ENCODE data around the gene METTL3.

METTL3 gene

DNA sequence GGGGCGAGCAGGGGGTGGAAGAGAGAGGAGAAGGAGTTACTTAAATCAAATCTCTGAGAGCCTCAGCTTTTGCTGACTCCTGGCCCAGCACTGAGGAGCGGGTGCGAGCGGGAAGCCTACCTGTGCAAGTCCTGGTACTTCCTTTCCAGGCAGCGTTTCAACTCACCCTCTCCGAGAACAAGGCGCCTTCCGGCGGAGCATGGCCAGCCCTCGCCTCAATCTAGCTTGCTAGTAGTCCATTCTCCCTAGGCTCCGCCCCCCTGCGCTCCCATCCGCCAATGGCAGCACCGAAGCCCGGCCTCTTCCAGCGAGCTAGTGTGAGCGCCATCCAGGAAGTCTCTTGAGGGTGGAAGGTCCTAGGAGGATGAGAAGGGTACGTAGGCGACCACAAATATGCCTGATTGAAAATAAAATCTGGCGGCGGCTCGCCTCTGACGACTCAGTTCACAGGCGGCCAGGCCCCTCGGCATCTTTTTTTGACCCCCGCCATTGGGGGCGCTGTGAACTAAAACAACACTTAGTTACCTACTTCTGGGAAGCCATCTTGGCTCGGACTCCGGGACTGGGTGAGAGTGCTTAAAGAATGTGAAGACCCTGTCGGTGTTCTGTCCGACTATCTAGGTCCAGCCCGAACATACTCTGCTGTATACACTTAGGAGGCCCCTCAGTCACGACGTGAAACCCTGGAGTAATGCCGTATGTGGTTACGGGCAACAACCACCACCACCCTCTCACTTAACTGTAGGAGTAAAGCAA is 55.0 kb downstream of the METTL3 start, which contains the start of gene CHD8:
Gene CHD8, minus strand, starts transcription at position 212 of the 756 bp plus-strand sequence. CDS start 24,480 bp downstream, outside the sequence.
- Histone ChIP-seq H3K79me1 (ENCODE audit: low read length) (peaks cover 6% of the 10 kb centered on the region), H4K91ac (ENCODE audit: low read depth, low read length) (peak within 1 kb of the TSS; percentile 83), H3K23ac (ENCODE audit: low read length) (no peak within 1 kb of the TSS), H3K27ac (ENCODE audit: low read depth, low read length) (peak within 1 kb of the TSS; percentile 81), H3K4ac (ENCODE audit: low read depth, low read length) (peak within 1 kb of the TSS; percentile 30), H3K9ac (ENCODE audit: low read length) (peak within 1 kb of the TSS; percentile 73), H3K79me2 (ENCODE audit: control insufficient read depth, insufficient read depth, low read length, poor library complexity) (peaks cover 15% of the 10 kb centered on the region), H2BK5ac (ENCODE audit: low read depth, low read length, poor library complexity) (peak within 1 kb of the TSS; percentile 66), H2BK120ac (ENCODE audit: insufficient read depth, low read length, poor library complexity) (peak within 1 kb of the TSS; percentile 41), H3K9me3 (ENCODE audit: insufficient read depth, low read depth, low read length) (no peaks in the 10 kb centered on the region), H3K4me1 (ENCODE audit: control insufficient read depth in 1 of 2, insufficient read depth in 2 of 2, low read length in 2 of 2) (peaks cover 4 to 7% of the 10 kb centered on the region in 2 experiments), H3K18ac (ENCODE audit: low read length) (peak within 1 kb of the TSS; percentile 74), H2BK12ac (ENCODE audit: low read length) (no peak within 1 kb of the TSS), H3K4me2 (ENCODE audit: low read length) (peak within 1 kb of the TSS; percentile 83), H3K36me3 (ENCODE audit: control insufficient read depth in 1 of 2, insufficient read depth in 2 of 2, low read length in 2 of 2) (peaks cover 3 to 6% of the 10 kb centered on the region in 2 experiments), H3K14ac (ENCODE audit: low read length) (peak within 1 kb of the TSS; percentile 82), H2AK5ac (ENCODE audit: low read length) (no peak within 1 kb of the TSS), H2AFZ (ENCODE audit: insufficient read depth, low read length, poor library complexity) (peak within 1 kb of the TSS; percentile 61), H3K27me3 (ENCODE audit: insufficient read depth, low read length) (no peaks in the 10 kb centered on the region), H3K4me3 (ENCODE audit: low read depth, low read length) (peak within 1 kb of the TSS; percentile 83), H4K8ac (ENCODE audit: low read depth, low read length) (peak within 1 kb of the TSS; percentile 91), H4K12ac (ENCODE audit: low read depth, low read length) (peak within 1 kb of the TSS; percentile 49)
- no CpG with 5 or more reads among the region's 36 CpGs for WGBS (ENCODE audit: extremely low coverage, insufficient coverage, insufficient read length)
- peak; percentile 100 for DNase-seq

DNA sequence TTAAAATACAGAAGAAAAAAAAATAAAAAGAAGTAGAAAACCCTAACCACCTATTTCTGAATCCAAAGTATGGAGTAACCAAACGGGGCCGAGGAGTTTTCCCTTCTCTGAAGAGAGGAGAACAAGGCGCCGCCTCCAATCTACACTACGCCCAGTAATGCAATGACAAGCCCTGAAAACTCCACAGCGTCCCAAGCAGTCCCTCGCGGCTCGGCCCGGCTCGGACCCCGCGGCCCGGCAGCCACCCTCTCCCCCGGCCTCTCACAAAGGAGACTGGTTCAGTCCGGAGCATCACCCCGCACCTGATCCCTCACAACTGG is 55.6 kb downstream of the METTL3 start:
- Histone ChIP-seq H3K27me3 (ENCODE audit: insufficient read depth, low read length) (no peaks in the 10 kb centered on the region), H3K36me3 (ENCODE audit: control insufficient read depth in 1 of 2, insufficient read depth in 2 of 2, low read length in 2 of 2) (peaks cover under 1 to 3% of the 10 kb centered on the region in 2 experiments), H3K9me3 (ENCODE audit: insufficient read depth, low read depth, low read length) (no peaks in the 10 kb centered on the region), H2BK120ac (ENCODE audit: insufficient read depth, low read length, poor library complexity) (peak overlapping the region; percentile 41), H2AK5ac (ENCODE audit: low read length) (no peak overlapping the region), H3K79me1 (ENCODE audit: low read length) (peaks cover 6% of the 10 kb centered on the region), H3K23ac (ENCODE audit: low read length) (no peak overlapping the region), H2BK5ac (ENCODE audit: low read depth, low read length, poor library complexity) (peak overlapping the region; percentile 4), H3K4me3 (ENCODE audit: low read depth, low read length) (peak overlapping the region; percentile 83), H4K12ac (ENCODE audit: low read depth, low read length) (peak overlapping the region; percentile 6), H3K79me2 (ENCODE audit: control insufficient read depth, insufficient read depth, low read length, poor library complexity) (peaks cover 15% of the 10 kb centered on the region), H3K14ac (ENCODE audit: low read length) (peak overlapping the region; percentile 45), H3K4me1 (ENCODE audit: control insufficient read depth in 1 of 2, insufficient read depth in 2 of 2, low read length in 2 of 2) (peaks cover 4 to 7% of the 10 kb centered on the region in 2 experiments), H3K18ac (ENCODE audit: low read length) (peak overlapping the region; percentile 48), H4K8ac (ENCODE audit: low read depth, low read length) (peak overlapping the region; percentile 90), H3K4ac (ENCODE audit: low read depth, low read length) (peak overlapping the region; percentile 18), H4K91ac (ENCODE audit: low read depth, low read length) (peak overlapping the region; percentile 83), H3K4me2 (ENCODE audit: low read length) (peak overlapping the region; percentile 83), H3K9ac (ENCODE audit: low read length) (peak overlapping the region; percentile 73), H3K27ac (ENCODE audit: low read depth, low read length) (peak overlapping the region; percentile 79), H2BK12ac (ENCODE audit: low read length) (no peak overlapping the region), H2AFZ (ENCODE audit: insufficient read depth, low read length, poor library complexity) (peak overlapping the region; percentile 32)
- peak; percentile 9 to 48 for DNase-seq
- WGBS (ENCODE audit: extremely low coverage, insufficient coverage, insufficient read length) = no CpG with 5 or more reads among the region's 17 CpGs

DNA sequence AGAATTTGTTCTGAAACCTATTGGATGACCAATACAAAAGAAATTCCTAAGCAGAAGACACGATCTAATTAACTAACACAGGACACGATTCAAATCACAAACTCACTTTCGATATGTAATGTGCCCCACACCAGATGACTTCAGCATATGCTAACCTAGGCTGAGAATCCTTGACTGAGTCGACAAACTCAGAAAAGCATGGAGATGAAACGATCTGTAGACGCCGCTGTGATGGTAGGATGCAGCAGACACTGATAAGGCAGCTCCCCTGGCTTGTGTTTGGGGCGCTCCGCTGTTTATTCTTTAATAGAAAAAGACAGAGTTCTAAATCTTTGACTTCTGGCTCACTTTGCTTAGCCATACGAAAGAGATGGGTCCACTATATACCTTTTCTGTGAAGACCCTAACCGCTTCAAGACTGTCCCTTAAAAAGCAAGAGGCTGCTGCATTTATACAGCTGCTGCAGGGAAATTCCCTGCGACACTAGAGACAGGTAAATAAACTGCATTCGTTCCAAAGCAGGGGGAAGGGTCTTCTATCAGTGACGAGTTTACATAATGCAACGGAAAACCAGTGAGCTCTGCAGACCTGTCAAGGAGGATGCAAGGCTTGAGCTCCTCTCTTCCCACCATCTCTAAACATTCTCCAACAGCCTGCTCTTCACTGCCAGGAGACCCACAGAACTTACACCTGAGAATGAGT is 56.1 kb downstream of the METTL3 start:
- Histone ChIP-seq H3K4me3 (ENCODE audit: low read depth, low read length) (peak overlapping the region; percentile 52), H3K18ac (ENCODE audit: low read length) (no peak overlapping the region), H3K36me3 (ENCODE audit: control insufficient read depth in 1 of 2, insufficient read depth in 2 of 2, low read length in 2 of 2) (peaks cover 0 to 3% of the 10 kb centered on the region in 2 experiments), H3K4me2 (ENCODE audit: low read length) (peak overlapping the region; percentile 83), H2BK5ac (ENCODE audit: low read depth, low read length, poor library complexity) (no peak overlapping the region), H4K12ac (ENCODE audit: low read depth, low read length) (no peak overlapping the region), H3K9me3 (ENCODE audit: insufficient read depth, low read depth, low read length) (no peaks in the 10 kb centered on the region), H2BK120ac (ENCODE audit: insufficient read depth, low read length, poor library complexity) (no peak overlapping the region), H4K8ac (ENCODE audit: low read depth, low read length) (no peak overlapping the region), H3K4ac (ENCODE audit: low read depth, low read length) (peak overlapping the region; percentile 29), H3K23ac (ENCODE audit: low read length) (no peak overlapping the region), H2AFZ (ENCODE audit: insufficient read depth, low read length, poor library complexity) (no peak overlapping the region), H3K79me2 (ENCODE audit: control insufficient read depth, insufficient read depth, low read length, poor library complexity) (peaks cover 15% of the 10 kb centered on the region), H3K27ac (ENCODE audit: low read depth, low read length) (no peak overlapping the region), H3K79me1 (ENCODE audit: low read length) (peaks cover 6% of the 10 kb centered on the region), H3K27me3 (ENCODE audit: insufficient read depth, low read length) (no peaks in the 10 kb centered on the region), H3K14ac (ENCODE audit: low read length) (no peak overlapping the region), H4K91ac (ENCODE audit: low read depth, low read length) (no peak overlapping the region), H3K4me1 (ENCODE audit: control insufficient read depth in 1 of 2, insufficient read depth in 2 of 2, low read length in 2 of 2) (peaks cover 4 to 7% of the 10 kb centered on the region in 2 experiments), H2BK12ac (ENCODE audit: low read length) (no peak overlapping the region), H2AK5ac (ENCODE audit: low read length) (no peak overlapping the region), H3K9ac (ENCODE audit: low read length) (peak overlapping the region; percentile 6)
- peak in 1 of 2 donors; percentile 12 for DNase-seq
- WGBS (ENCODE audit: extremely low coverage, insufficient coverage, insufficient read length) = no CpG with 5 or more reads among the region's 15 CpGs

DNA sequence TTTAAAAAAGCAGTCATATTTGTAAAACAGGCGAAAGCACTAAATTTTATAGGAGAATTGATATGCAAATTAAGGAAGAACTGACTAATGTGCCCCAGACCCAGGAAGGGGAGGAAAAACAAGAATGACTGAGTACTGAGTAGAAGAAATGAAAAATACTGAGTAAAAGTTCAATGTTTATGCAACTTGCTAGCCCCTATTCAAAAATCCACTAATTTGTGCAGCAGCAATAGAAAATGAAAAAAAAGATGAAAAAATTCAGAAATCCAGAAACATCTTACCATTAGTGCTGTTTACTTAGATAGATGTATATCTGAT is 61.3 kb downstream of the METTL3 start:
- H4K91ac ChIP-seq (ENCODE audit: low read depth, low read length) = no peak overlapping the region
- H3K27me3 ChIP-seq (ENCODE audit: insufficient read depth, low read length) = no peaks in the 10 kb centered on the region
- no peak overlapping the region for H3K18ac ChIP-seq (ENCODE audit: low read length)
- H3K9ac ChIP-seq (ENCODE audit: low read length) = no peak overlapping the region
- no peak overlapping the region for H4K12ac ChIP-seq (ENCODE audit: low read depth, low read length)
- H3K14ac ChIP-seq (ENCODE audit: low read length) = no peak overlapping the region
- no peak overlapping the region for H3K4ac ChIP-seq (ENCODE audit: low read depth, low read length)
- no peak overlapping the region for H2AFZ ChIP-seq (ENCODE audit: insufficient read depth, low read length, poor library complexity)
- H3K79me1 ChIP-seq (ENCODE audit: low read length) = no peaks in the 10 kb centered on the region
- H3K4me1 ChIP-seq (ENCODE audit: control insufficient read depth in 1 of 2, insufficient read depth in 2 of 2, low read length in 2 of 2) = peaks cover 3 to 4% of the 10 kb centered on the region in 2 experiments
- H3K27ac ChIP-seq (ENCODE audit: low read depth, low read length) = no peak overlapping the region
- no peak overlapping the region for H3K4me3 ChIP-seq (ENCODE audit: low read depth, low read length)
- H4K8ac ChIP-seq (ENCODE audit: low read depth, low read length) = no peak overlapping the region
- no peak overlapping the region for H3K23ac ChIP-seq (ENCODE audit: low read length)
- H2BK120ac ChIP-seq (ENCODE audit: insufficient read depth, low read length, poor library complexity) = no peak overlapping the region
- peaks cover 0 to 3% of the 10 kb centered on the region in 2 experiments for H3K36me3 ChIP-seq (ENCODE audit: control insufficient read depth in 1 of 2, insufficient read depth in 2 of 2, low read length in 2 of 2)
- H3K4me2 ChIP-seq (ENCODE audit: low read length) = no peak overlapping the region
- WGBS (ENCODE audit: extremely low coverage, insufficient coverage, insufficient read length) = no CpG with 5 or more reads among the region's 1 CpG
- H2BK12ac ChIP-seq (ENCODE audit: low read length) = no peak overlapping the region
- no peak overlapping the region for H2BK5ac ChIP-seq (ENCODE audit: low read depth, low read length, poor library complexity)
- no peaks in the 10 kb centered on the region for H3K9me3 ChIP-seq (ENCODE audit: insufficient read depth, low read depth, low read length)
- peaks cover 14% of the 10 kb centered on the region for H3K79me2 ChIP-seq (ENCODE audit: control insufficient read depth, insufficient read depth, low read length, poor library complexity)
- DNase-seq = no peak
- no peak overlapping the region for H2AK5ac ChIP-seq (ENCODE audit: low read length)
